GM12801 (cell line): ENCODE measurements around the gene MAGI1.

Experiments
- TF ChIP-seq, protein P1 (sequence below): IDR thresholded peaks from one replicate; pipeline ENCODE4 v1.5.1; 2011; ENCODE audit warnings: control low read depth; ENCODE audit not compliant: insufficient read length; ENCODE audit errors: extremely low read depth

The MAGI1 gene

GRCh38 chr3:65413891-65414290 is 624.8 kb downstream of the MAGI1 start:
- TF ChIP-seq, protein P1, sequence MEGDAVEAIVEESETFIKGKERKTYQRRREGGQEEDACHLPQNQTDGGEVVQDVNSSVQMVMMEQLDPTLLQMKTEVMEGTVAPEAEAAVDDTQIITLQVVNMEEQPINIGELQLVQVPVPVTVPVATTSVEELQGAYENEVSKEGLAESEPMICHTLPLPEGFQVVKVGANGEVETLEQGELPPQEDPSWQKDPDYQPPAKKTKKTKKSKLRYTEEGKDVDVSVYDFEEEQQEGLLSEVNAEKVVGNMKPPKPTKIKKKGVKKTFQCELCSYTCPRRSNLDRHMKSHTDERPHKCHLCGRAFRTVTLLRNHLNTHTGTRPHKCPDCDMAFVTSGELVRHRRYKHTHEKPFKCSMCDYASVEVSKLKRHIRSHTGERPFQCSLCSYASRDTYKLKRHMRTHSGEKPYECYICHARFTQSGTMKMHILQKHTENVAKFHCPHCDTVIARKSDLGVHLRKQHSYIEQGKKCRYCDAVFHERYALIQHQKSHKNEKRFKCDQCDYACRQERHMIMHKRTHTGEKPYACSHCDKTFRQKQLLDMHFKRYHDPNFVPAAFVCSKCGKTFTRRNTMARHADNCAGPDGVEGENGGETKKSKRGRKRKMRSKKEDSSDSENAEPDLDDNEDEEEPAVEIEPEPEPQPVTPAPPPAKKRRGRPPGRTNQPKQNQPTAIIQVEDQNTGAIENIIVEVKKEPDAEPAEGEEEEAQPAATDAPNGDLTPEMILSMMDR = no peak

DNA sequence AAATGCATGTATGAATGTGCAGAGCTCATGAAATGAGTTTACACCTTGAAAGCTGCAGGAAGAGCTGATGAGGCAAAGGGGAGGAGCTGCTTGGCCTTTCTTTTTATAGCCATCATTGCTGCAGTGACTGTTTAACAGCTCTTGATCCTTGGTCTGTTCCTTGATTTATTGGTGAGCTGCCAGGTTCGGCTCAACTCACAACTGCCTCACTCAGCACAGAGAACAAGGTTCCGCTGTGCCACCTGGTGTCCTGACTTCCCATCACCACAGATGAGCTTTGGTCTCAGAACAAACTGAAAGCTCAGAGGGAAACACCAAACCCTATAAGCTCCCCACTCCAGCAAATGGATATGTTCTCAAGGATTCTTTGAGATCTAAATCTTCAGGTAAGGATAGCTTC is 626.1 kb downstream of the MAGI1 start:
- TF ChIP-seq, protein P1 = no peak

DNA sequence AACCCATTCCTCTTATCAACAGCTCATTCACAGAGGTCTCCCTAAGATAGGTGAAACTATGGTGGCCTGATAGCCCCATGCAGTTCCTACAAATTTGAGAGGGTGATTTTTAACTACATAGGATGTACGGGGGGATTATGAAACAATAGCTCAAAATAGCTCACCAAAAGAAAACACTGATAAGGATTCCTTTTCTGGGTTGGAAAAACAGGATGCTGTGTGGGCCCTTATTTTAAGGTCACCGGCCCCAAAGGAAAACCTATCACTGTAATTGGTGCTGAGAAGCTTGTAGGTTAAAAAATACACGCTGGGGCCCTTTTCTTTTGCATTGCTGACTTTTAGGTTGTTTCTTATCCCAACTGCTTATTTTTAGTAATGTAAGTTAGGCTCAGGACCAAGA is 627.4 kb downstream of the MAGI1 start:
- TF ChIP-seq, protein P1 = no peak

- TF ChIP-seq, protein P1 = no peak
These were observed 629.5 kb downstream of the MAGI1 start for GRCh38 chr3:65409176-65409569.

GRCh38 chr3:65408531-65409175 is 630.1 kb downstream of the MAGI1 start:
- TF ChIP-seq, protein P1 = no peak

DNA sequence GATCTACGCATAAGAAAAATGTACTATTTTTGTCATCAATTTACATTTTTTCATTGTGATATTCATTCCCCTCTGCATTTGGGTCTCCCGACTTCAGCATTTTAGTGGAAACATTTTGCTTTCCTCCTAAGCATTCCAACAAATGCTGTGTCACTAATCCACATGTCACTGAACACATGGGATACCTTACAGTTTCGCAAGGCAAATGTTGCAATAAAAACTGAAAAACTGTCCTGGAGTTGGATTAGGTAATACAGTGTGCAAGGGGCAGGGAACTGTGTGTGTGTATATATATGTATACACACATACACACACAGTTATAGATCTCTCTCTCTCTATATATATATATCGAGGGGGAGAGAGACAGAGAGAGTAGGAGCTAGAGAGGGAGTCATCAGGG is 632.2 kb downstream of the MAGI1 start:
- TF ChIP-seq, protein P1 = no peak

GRCh38 chr3:65402597-65402996 is 636.1 kb downstream of the MAGI1 start:
- TF ChIP-seq, protein P1 = no peak
